HG02973 (cell line): ENCODE data around the gene MLLT6.
"Not testable (repeated sequence)": the region's sequence is repeated elsewhere in the genome, so short reads cannot be mapped to it uniquely, and the experiment has no call there.

Source experiments
- ATAC-seq: cut with Tn5 transposase; IDR thresholded peaks from one replicate; pipeline ENCODE4 v1.9.1; 2021; ENCODE audit warnings: moderate library complexity; ENCODE audit not compliant: unreplicated experiment

MLLT6 gene

DNA sequence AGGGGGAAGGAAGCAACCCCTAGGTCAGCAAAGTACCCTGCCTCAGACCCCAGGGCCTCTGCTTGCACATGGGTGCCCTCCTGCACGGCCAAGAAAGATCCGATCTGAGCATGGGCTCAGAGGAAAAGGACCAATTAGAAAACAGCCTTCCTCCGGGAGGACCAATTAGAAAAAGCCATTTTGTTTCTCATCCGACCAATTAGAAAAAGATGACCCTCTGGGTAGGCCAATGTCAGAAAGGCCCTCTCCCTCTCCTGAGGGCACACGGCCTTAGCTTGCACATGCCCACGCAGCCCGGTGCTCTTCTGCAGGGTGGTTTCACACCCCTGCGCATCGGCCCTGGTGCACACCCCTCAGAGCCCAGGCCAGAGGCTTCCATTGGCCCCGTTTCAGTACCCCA lies 20.0 kb downstream of the MLLT6 start:
- no peak for ATAC-seq

DNA sequence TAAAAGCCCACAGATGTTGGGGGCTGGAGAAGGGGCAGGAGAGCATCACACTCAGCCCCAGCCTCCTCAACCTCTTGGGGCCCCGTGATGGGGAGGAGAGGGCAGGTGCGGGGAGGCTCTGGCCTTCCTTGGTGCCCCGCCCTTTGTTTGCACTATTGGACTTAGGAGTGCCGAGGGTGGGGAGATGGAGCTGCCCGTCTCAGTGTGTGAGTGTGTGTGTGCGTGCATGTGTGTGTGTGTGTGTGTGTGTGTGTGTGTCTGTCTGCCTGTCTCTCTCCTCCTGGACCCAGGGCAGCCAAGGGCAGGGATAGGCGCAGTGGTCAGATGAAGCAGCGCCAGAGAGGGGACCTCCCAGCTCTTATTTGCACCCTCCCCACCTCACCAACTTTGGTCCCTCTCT lies 21.1 kb downstream of the MLLT6 start:
- not testable (repeated sequence) for ATAC-seq

DNA sequence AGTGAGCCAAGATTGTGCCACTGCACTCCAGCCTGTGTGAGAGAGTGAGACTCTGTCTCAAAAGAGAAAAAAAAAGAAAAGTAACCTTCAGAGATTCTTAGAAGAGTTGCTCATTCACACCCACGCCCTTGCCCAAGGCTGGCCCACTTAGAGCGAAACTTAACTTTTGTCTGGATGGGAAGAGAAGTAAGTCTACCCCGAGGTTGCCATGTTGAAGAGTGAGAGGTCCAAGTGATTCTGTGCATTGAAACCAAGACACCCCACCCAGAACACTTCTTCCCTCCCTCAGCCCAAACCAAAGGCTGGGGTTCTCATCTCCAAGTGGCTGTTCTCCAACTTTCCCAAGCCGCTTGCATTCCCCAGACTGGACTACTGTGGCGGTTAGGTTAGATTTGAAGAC lies 22.7 kb downstream of the MLLT6 start:
- no peak for ATAC-seq

DNA sequence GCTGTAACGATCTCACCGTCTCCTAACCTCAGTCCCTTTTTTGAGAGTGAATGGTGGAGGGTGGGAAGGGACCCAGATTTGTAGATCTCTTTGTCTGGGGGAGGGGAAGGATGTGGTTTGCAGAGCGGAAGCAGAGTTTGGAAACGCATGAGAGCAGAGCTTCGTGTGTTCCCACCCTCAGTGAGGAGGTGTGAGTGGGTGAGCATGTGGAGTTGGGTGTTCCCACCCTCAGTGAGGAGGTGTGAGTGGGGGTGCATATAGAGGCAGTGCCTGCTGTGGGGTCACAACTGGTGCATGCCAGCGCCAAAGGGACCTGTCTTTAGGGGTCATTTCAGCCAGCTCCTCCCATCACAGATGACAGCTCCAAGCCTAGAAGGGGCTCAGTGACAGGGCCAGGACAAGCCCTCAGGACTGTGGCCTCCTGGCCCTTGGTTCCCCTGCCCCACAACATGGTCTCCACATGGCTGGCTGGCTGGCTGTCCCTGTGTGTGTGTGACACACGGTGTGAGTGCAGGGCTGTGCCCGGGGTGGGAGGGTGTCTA lies 23.3 kb downstream of the MLLT6 start:
- no peak for ATAC-seq

- ATAC-seq = no peak
These were observed 24.4 kb downstream of the MLLT6 start for GRCh38 chr17:38729368-38729885.

- peak; percentile 59 for ATAC-seq
These were observed 24.9 kb downstream of the MLLT6 start, which contains the start of gene CISD3 for GRCh38 chr17:38729886-38730525. Gene CISD3 (plus strand): TSS chr17:38730341. CDS start chr17:38730359, 18 bp downstream.

DNA sequence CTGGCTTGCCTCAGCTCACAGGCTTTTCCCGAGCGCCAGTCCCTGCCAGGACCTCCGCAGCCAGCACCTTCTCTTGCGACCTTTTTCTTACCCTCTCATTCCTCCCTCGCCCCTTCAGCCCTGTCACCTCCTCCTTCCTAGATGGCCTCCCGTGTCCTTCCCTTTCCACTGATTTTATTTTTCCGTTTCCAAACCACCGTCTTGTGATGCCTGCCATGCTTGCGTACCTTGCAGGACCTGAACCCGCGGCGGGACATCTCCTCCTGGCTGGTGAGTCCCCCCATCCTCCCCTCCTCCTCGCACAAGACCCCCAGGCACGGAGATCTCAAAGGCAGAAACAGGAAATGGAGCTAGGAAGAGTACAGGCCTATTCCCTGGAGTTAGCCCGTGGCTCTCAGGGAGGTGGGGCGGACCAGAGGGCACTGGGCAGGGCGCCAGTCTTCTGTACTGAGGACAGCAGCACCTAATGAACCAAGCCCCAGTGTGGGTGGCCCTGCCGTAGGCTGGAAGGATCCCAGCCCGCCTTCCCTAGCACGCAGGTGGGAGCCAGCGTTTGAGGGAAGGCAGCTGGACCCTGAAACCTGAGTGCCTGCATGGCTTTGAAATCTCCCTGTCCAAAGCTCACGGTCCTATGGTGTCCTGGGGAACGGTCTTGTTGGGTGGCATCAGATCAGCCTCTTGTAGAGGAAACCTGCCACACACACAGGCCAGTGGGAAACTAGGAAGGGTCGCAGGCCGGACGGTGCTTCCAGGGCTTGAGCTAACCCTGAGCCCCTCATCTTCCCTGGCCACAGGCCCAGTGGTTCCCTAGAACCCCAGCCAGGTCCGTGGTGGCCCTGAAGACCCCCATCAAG lies 25.7 kb downstream of the MLLT6 start:
- no peak for ATAC-seq

GRCh38 chr17:38731526-38732294 lies 26.6 kb downstream of the MLLT6 start:
- ATAC-seq = no peak

DNA sequence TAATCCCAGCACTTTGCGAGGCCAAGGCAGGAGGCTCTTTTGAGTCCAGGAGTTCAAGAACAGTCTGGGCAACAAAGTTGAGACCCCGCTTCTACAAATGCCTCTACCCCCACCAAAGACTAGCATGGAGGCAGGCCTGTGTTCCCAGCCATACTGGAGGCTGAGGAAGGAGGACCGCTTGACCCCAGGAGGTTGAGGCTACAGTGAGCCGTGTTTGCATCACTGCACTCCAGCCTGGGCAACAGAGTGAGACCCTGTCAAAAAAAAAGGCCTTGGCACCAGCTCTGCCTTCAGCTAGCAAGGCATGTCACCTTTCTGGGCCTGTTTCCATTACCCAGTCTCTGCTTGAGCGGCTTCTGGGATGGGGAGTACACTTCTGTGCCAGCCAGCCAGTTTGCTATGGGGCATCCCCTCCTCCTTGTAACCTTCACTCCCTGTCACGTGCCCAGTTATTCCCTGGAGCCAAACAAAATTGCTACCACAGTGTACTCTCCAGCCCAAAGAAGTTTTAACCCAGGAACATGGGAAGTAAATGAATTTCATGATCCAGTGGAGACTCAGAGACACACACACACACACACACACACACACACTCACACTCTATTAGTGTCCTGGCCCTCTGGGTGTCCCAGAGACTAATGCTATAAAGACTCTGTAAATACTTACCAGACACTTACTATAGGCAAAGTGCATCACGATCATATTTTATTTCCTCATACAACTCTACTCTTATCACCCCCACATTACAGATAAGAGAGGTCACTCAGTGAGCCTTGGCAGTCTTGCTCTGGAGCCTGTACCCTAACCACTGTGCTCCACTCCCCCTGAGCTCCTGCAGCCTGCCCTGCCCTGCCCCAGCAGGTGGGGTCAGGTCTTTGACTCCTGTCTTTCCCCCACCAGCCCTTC lies 27.6 kb downstream of the MLLT6 start:
- no peak for ATAC-seq

DNA sequence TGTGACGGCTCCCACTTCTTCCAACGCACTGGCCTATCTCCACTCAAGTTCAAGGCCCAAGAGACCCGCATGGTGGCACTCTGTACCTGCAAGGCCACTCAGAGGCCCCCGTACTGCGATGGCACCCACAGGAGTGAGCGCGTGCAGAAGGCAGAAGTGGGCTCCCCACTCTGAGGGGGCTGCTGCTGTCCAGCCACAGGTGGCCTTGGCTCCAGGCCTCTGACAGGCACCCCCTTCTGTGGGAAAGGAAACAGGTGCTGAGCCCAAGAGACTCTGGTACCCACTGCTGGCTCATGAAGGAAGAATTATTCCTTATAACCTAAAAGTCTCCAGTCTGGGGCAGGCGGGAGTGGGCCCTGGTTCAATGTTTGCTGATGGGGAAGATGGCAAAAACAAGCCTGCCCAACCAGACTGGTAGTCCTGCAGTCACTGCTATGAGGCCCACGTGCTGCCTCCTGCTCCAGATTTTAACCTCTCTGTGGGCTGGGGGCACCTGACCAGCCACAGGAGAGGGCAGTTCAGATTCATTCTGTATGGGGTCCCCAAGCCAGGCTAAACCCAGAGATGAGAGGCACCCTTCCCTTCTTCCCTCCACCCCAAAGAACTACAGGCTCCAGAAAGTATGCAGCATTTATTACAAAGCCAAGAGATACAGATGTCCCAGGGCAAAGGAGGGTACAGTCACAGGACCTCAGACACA lies 28.4 kb downstream of the MLLT6 start:
- ATAC-seq = no peak

GRCh38 chr17:38733982-38734973 lies 29.2 kb downstream of the MLLT6 start:
- no peak for ATAC-seq

GRCh38 chr17:38735161-38735997 lies 30.3 kb downstream of the MLLT6 start:
- no peak for ATAC-seq

GRCh38 chr17:38738007-38738662 lies 33.1 kb downstream of the MLLT6 start:
- no peak for ATAC-seq

GRCh38 chr17:38738686-38739085 lies 33.6 kb downstream of the MLLT6 start:
- ATAC-seq = no peak

GRCh38 chr17:38739305-38739704 lies 34.2 kb downstream of the MLLT6 start:
- no peak for ATAC-seq

GRCh38 chr17:38740044-38740443 lies 35.0 kb downstream of the MLLT6 start:
- no peak for ATAC-seq

GRCh38 chr17:38740806-38741205 lies 35.7 kb downstream of the MLLT6 start:
- ATAC-seq = no peak
